Testis (tissue), 2 donors: ENCODE data around the gene CHTF18.

Experiments
- CTCF ChIP-seq, 3 experiments: fragments of 450-650 bp in 2 of 3; fragments of 200-600 bp in 1 of 3; sonication (generic) in 1 of 3; IDR thresholded peaks; one replicate each; pipeline ENCODE4 v1.5.1; 2016 to 2019; ENCODE audit warnings: antibody characterized with exemption in 3 of 3, mild to moderate bottlenecking in 2 of 3, moderate library complexity in 1 of 3
- POLR2A ChIP-seq: fragments of 450-650 bp; IDR thresholded peaks from one replicate; pipeline ENCODE4 v1.6.1; 2017; ENCODE audit warnings: antibody characterized with exemption, mild to moderate bottlenecking, moderate library complexity

- TF ChIP-seq POLR2A (no peak), CTCF (IDR thresholded peaks at IDR 0.05) (no peak)
Observed at GRCh38 chr16:767743-768235, 20.6 kb upstream of the CHTF18 start.
